HG02938 (cell line): ENCODE measurements around the gene TMEM181.
"Not testable (repeated sequence)": the region's sequence is repeated elsewhere in the genome, so short reads cannot be mapped to it uniquely, and the experiment has no call there.

ENCODE experiments used
- ATAC-seq: cut with Tn5 transposase; IDR thresholded peaks from one replicate; pipeline ENCODE4 v1.9.1; 2021; ENCODE audit warnings: mild to moderate bottlenecking, moderate library complexity; ENCODE audit not compliant: unreplicated experiment

Gene TMEM181

DNA sequence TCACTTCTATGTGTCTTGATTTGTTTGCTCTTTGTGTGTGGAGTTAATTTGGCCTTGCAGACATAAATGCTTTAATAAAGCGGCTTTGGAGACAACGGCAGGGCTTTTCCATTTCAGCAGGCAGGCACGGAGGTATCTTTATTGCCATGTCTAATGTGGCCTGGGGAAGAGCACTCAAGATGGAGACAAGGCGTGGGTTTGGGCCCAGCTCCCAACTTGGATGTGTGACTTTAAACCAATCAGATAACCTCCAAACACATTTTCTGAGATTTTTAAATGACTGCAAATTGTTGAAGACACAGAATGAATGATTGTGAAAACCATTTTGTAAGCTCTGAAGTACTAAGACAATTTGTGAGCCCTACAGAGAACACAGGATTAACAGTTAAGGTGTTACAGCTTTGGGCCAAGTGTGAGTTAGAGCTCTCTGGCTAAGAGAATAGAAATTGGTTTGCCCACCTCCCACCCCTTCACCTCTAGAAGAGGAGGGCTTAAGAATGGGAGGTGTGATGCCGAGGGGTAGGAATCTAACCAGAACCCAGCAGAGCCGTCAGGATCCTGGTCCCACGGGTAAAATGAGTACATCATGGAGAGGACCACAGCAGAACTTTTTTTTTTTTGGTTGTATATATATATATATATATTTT, 75.7 kb downstream of the TMEM181 start:
- no peak for ATAC-seq

DNA sequence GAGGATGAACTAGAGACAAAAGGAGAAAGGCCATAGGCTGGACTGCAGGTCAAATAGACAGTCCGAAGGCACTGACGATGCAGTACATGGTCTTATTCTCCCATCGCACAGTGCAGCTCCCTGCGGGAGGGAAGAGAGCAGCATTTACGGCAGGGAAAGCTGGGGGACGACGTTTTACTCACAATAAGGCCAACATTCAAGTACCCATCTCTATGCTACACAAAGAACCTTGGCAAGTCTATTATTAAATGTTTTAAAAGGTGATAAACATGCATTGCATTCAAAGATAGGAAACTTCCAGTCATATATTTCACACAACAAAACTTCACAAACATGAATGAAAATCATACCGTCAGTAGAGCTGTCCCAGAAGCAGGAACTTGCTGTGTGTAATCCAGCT, 76.9 kb downstream of the TMEM181 start:
- ATAC-seq, result no peak

DNA sequence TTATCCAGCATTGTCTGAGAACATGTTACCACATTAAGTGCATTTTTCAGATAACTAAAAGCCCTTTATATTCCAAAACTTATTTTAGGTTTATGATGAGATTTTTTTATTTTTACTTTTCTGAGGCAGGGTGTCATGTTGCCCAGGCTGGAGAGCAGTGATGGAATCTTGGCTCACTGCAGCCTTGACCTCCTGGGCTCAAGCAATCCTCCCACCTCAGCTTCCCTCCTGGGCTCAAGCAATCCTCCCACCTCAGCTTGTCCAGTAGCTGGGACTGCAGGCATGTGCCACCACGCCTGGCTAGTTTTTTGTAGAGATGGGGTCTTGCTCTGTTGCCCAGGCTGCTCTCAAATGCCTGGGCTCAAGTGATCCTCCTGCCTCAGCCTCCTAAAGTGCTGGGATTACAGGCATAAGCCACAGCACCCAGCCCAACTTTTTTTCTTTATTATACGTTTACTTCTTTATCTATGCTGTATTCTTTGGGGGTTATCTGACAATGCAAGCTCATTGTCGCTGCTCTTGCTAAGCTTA, 78.5 kb downstream of the TMEM181 start:
- ATAC-seq, result no peak

DNA sequence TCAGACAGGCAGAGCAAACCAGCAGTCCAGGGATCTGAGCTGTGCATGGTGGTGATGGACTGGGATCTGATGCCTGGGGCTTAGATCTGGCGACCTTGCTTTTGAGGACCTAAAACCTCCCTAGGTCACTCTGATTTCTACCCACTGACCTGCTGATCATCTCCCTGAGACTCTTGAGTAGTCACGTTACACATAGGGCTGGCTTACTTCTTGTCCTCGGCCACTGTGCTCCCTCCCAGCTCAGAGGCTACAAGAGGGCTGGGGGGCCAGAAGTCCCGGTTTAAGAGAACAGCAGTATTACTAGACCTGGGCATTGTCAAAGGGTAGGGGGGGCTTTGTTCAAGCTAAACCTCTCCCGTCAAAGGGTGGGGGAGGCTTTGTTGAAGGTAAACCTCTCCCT, 79.2 kb downstream of the TMEM181 start:
- no peak for ATAC-seq

DNA sequence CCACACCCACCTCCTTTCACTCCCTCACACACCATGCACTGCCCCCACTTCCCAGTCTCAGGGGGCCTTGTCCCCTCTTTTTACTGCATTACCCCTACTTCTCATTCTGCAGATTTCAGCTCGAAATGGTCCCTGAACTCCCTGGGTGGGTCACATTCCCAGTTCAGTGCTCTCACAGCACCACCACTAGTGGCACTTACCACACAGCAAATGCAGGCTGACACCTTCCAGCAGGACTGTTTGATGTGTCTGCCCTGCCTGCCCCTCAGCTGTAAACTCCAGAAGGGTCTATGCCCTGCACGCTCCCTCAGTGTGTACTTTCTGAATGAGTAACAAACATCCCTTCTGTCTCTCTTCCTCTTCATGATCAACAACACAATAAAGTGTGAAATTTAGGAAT, 80.6 kb downstream of the TMEM181 start:
- ATAC-seq, result no peak

DNA sequence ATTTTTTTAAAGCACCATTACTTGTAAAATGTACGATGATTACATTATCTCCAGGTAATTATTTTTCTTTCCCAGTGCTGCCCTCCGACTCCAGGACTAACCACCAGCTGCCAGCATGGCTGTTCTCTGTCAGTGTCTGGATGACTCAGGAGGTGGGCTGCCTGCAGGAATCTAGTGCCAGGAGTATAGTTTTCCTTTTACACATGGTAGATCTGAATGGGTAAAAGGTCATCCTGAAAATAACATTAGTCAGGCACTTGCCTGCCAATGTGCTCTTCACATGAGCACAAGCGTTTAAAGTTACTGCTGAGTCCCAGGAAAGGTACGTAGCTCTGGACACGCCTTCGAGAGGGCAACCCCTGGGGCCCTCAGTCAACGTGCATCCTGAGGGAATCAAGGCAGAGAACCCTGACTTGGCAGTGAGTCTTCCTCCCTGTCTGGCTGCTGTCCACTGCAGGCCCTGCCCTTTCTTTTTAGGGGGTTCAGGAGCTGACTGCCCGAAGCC, 82.3 kb downstream of the TMEM181 start:
- no peak for ATAC-seq

DNA sequence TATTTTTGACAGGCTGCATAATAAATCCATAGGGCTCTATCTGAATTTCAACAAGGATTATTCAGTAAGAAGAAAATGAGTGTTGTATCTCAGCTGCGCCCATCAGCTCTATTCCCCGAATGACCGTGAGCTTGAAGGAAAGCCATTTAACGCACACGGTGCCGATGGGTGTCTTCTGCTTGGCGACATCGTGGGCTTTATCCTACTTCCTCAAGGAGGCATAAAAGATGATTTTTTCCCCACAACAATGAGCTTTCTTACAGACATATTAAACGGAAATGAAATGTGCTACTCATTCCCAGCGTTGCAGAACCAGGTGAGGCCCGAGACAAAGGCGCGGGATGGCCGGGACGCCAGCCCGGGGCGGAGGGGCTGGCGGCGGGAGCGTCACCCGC, 83.9 kb downstream of the TMEM181 start:
- no peak for ATAC-seq

DNA sequence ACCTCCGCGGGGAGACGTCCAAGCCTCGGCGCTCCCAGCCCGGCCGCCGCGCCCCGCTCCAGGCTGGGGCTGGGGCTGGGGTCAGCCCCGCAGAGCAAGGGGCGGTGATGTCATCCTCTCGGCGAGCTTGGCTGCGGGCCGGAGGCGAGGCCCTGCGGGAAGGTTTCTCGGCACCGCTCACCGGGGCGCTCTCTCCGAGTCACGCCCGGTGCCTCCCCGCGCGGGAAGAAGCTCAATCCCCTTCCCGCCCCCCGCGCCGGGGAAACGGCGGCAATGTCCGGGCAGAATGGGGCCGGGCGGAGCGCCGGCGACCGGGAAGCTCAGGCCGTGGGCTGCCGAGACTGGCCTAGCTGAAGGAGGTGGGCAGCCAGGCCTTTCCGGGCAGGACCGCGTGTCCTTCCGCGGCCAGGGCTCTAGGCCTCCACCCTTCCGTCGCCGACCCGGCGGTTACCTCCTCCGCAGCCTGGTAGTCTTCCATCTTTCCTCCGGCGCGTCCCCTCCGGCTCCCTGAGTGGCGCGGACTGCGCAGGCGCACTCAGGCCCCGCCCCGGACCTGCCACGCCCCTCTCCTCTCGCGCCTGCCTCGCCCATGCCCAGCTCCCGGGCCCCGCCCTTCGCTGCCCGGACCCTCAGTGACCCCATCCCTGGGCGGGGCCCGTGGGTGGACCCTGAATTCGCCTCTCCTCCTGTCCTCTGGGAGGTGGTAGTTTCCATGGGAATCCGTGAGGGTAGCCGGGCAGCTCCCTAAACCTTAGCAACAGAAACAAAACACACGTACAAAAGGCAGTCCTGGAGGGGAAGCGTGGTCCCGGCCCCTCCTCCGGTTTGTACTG, 84.6 kb downstream of the TMEM181 start, which contains the start of gene DYNLT1:
TSS of gene DYNLT1 (minus strand) at position 513 of the 833 bp plus-strand sequence. CDS start at position 478, 35 bp downstream.
- peak; percentile 45 for ATAC-seq

DNA sequence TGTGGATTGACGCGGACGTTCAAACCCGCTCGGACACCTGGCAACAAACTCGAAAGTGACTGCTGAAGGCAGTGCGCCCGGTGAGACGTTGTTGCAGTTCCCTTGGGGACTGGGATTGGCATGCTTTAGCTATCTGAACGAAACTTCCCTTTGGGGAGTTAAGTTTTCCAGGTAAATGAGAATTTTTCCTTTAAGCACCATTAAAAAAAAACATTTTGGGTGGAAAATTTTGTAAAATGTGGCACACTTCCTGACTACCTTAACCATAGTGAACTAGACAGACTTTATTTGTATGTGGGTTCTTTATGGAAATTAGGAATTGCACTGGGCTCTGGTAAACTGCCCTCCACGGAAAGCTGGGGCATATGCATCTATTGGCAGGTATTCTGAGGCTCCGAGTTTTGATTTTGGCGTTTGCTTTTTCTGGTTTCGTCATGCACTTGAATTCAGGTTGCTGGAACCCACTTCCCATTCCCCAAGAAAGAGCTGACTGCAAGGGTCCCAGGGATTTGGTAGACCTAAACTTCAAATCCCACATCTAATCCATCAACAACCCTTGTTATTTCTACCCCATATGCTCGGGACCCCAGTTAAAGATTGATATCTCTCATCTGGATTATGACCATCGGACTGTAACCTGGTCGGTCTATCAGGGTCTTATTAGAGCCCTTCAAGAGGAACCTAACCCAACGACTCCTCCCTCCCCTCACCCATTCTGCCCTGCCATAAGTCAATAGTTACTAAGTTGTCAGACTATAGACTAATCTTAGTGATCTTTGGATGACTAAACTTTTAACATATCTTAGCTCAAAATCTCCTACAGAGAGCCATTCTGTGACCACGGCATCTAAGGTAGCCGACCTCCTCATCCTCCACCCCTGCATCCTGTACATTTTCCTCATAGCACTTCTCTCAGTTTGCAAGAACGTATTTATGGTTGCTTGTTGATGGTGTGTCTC, 85.5 kb downstream of the TMEM181 start:
- ATAC-seq, result no peak

DNA sequence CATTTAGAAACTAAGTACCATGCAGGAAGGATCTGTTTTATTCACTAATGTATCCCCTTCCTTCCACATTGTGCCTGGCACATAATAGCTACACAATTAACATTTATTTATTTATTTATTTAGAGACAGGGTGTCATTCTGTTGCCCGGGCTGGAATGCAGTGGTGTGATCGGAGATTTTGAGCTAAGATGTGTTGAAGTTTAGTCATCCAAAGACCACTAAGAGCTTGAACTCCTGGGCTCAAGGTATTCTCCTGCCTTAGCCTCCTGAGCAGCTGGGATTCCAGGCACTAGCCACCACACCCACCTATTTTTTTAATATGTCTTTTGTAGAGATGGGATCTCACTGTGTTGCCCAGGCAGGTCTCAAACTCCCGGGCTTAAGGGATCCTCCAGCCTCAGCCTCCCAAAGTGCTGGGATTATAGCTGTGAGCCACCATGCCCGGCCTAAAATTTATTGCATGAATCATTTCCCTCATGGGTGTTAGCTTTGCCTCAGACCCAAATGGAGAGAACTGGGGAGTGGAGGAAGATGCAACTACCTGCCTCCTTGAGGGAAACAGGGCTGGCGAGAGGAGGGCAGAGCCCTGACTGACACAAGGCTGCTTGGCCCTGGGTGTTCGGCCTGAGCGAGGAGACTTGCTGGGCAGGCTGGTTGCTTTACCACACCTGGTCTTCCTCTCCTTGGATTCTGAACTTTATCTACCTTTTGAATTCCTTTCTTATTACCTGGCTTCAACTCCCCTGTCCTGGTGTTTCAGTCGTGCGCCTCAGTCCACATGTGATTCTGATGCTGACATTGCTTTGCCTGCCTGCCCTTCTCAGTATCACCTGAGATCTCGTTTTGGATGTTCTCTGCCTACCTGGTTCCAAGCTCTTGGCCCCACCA, 86.4 kb downstream of the TMEM181 start:
- no peak for ATAC-seq

DNA sequence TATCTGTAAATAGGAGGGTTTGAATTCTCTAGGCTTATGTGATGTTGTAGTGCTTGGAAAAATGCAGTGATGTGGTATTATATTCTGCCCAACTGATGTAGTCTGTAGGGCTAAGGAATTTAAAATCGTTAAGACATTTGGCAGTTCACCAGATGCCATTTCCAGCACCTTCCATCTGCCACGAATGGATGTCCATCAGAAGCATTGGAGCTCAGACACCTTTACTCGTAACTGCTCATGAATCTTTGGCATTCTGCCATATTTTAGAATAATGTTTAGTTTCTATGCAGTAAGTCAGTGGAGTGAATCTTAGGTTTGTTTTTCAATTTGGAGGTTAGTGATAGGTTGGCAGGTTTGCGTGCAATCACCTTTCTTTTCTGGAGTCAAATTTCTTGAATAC, 87.6 kb downstream of the TMEM181 start:
- ATAC-seq, result no peak

DNA sequence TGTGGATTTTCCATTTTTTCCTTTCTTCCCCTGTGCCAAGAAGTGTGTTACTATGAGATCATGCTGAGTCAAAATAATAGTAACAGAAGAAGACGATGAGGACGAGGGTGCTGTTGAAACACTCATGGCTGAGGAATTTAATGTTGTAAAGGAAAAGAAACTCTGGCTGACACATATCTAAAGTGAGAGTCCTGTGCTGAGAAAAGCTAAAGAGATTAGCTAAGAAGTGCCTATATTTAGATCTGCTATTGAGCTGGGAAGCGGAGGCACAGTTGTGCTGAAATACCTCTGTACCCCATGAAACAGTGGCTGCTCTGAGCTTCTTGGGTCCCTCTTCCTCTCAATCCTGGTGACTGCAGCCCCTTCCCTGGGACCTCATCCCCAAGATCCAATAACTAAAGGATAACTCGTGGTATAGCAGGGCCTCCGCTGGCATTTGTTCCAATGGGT, 88.8 kb downstream of the TMEM181 start:
- ATAC-seq, result peak; percentile 32

DNA sequence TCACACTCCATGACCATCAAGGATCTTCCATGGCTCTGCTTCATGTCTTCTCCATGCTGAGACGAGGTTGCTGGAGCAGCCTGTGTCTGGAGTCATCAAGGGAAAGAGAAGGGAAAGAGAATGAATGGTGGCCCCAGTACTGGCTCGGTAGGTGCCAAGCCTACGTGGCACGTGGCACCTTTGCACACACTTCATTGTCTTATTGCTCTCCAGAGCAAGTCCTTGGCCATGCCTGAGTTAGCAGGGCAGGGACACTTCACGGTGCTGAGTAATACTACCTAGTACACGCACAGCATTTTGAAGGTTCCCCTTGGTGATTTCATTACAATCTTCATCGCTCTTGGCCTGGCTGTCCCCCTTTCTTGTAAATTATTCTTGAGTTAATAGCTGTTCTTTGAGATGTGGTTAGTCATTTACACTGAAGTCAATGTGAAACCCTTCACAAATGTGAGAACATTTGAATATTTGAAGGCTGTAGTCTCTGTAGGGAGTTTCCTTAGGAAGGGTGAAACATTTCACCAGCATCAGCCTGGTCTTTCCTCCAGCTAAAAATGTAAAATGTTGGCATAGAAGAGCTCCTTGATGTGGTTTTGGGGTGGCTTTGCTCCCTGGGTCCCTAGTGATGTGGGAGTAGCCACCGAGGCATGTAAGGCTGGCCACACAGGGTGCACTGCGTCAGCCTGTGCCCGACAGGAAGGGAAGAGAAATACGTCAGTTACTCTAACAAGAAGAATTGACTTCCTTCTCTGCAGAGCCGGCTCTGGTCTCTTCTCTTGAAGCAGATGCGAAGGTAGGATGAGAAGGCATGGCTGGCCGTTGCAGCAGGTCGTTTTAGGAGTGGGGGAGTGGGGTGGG, 89.6 kb downstream of the TMEM181 start, which contains the start of gene SYTL3:
TSS of gene SYTL3 (plus strand) at position 766 of the 855 bp plus-strand sequence. CDS start 13,215 bp downstream, outside the sequence.
- ATAC-seq, result peak; percentile 42

DNA sequence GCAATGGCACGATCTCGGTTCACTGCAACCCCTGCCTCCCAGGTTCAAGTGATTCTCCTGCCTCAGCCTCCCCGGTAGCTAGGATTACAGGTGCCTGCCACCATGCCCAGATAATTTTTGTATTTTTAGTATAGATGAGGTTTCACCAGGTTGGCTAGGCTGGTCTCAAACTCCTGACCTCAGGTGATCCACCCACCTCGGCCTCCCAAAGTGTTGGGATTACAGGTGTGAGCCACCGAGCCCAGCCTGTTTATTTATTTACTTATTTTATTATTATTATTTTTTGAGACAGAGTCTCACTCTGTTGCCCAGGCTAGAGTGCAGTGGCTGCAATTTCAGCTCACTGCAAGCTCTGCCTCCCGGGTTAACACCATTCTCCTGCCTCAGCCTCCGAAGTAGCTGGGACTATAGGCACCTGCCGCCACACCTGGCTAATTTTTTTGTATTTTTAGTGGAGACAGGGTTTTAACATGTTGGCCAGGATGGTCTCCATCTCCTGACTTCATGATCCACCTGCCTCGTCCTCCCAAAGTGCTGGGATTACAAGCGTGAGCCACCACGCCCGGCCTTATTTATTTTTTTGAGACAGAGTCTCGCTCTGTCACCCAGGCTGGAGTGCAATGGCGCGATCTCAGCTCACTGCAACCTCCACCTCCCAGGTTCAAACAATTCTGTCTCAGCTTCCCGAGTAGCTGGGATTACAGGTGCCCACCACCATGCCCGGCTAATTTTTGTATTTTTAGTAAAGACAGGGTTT, 92.3 kb downstream of the TMEM181 start:
- ATAC-seq, result not testable (repeated sequence)

DNA sequence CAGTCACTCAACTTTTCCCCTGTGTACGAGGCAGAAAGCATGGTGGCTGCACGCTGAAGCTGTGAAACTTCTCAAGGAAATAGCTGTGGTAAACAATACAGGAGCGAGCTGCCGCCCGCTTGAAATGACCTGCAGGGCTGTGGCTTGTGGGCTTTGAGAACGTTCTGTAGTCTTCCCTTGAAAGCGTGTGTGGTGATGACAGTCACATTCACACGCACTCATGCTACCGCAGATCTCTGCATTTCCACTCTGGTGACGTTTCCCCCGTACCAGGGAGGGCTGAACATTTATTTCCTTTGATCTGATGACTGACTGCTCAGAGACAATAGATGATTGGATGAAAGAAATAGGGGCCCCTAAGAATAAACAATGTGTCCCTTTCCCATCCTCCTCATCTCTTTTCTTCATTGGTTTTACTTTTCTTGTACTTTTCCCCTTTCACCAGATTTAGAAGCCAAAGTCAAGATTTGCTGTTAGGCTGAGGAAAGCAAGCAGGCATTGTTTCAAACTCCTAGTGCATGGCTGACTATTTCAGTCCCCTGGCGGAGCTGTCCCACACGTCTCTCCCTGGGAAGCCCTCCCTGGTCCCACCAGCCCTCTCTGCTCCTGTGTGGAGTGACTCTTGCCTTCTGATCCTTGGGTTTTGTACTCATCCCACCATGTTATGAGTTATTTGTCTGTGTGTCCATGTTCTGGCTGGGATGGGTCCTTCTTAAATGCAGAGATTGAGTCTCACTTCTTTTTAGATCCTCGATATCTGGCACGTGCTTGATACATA, 93.9 kb downstream of the TMEM181 start:
- peak; percentile 39 for ATAC-seq

DNA sequence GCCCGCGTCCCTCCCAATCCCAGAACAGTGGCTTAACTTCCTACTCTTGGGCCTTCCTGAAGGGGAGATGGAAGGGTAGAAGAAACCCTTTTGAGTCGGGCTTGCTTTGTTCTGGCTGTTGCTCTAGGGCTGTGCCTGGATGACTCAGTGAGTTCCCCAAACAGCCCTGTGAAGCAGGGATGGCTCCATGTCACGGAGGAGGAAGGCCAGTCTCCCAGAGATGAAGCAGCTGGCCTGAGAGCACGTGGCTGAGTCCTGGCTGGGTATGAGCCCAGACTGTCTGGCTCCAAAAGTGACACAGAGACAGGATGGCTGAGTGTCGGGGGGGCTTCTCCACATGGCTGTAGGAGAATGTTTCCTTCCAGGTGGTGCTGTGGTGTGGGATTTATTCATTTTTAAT, 94.6 kb downstream of the TMEM181 start:
- ATAC-seq, result no peak

DNA sequence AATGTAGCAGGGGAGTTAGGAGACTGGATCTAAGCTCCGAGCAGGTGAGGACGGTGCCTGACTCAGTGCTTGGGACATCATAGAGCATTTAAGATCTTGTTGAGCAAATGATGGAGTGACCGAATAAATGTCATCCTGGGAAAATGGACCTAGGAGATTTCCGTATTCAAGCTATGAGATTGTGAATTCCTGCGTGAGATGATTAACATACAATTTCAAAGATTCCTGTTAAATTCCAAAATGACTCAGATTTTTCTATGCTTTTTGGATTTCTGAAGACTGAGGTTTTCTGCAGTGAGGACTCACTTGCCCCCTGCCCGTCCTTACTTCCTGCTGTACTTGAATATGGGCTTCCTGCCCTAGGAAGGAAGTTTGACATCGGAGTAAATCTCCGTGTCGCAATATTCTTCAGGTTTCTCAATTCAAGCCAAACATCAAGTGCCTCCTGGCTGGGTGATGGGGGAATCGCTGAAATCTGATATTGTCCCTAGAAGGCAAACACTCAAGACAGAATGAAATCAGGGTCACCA, 95.1 kb downstream of the TMEM181 start:
- no peak for ATAC-seq
